A549 treated with Hydrocortisone at 1 μM for 4 hours (cell line): Measurements from ENCODE around the gene CYP17A1. TPM values are rescaled to one million over a fixed set of nuclear protein-coding genes. Genes with fewer than 3 reads are reported as not detected.

Experiments used
- total RNA-seq: library from RNA; stranded (reverse); fragments of 200-300 nt; extraction: Qiagen RNA extraction; gene quantifications from 5 replicates; pipeline ENCODE4 v1.2.3, GENCODE V29; 2022

CYP17A1 gene, protein sequence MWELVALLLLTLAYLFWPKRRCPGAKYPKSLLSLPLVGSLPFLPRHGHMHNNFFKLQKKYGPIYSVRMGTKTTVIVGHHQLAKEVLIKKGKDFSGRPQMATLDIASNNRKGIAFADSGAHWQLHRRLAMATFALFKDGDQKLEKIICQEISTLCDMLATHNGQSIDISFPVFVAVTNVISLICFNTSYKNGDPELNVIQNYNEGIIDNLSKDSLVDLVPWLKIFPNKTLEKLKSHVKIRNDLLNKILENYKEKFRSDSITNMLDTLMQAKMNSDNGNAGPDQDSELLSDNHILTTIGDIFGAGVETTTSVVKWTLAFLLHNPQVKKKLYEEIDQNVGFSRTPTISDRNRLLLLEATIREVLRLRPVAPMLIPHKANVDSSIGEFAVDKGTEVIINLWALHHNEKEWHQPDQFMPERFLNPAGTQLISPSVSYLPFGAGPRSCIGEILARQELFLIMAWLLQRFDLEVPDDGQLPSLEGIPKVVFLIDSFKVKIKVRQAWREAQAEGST
- not detected in 5 replicates for total RNA-seq

GRCh38 chr10:102837230-102837721 is at the start of gene CYP17A1:
Gene CYP17A1, minus strand, starts transcription at chr10:102837413. Its CDS starts 52 bp downstream, at chr10:102837361.

GRCh38 chr10:102869258-102870198 is 32.3 kb upstream of the CYP17A1 start, which contains the start of gene AS3MT:
Gene AS3MT, plus strand, starts transcription at chr10:102869470. Its CDS starts 123 bp downstream, at chr10:102869593.

Other genes with a start within 250 kb of the CYP17A1 start
- 45.3 to 51.3 TPM (median 46.2 TPM) in 5 replicates for gene TRIM8, start 192.9 kb downstream of the CYP17A1 start, total RNA-seq
- 13.2 to 15.4 TPM (median 14.6 TPM) in 5 replicates for gene ARL3, start 123.0 kb downstream of the CYP17A1 start, total RNA-seq
- 3.0 to 4.1 TPM (median 3.4 TPM) in 5 replicates for gene SFXN2, start 122.8 kb downstream of the CYP17A1 start, total RNA-seq
- 23.6 to 29.5 TPM (median 26.9 TPM) in 5 replicates for gene WBP1L, start 93.5 kb downstream of the CYP17A1 start, total RNA-seq
- gene BORCS7, start 16.8 kb upstream of the CYP17A1 start, total RNA-seq, result 22.3 to 25.3 TPM (median 22.6 TPM) in 5 replicates
- 3.0 to 4.3 TPM (median 3.9 TPM) in 5 replicates for gene AS3MT, start 32.1 kb upstream of the CYP17A1 start, total RNA-seq
- gene CNNM2, start 80.9 kb upstream of the CYP17A1 start, total RNA-seq, result 4.1 to 5.5 TPM (median 4.4 TPM) in 5 replicates